ENCODE results near the gene RFC2. TPM values are rescaled to one million over a fixed set of nuclear protein-coding genes. Genes with fewer than 3 reads are reported as not detected.

RFC2 gene
- total and polyA plus RNA-seq, 10 of the 15 experiments (the other 5 are each of a cell fraction or from before 2014, with no cell fraction given), result 25.8 to 145 (median 90.9) TPM

- no peak for TF ChIP-seq MTA3 (IDR thresholded peaks at IDR 0.05; ENCODE audit: borderline replicate concordance, low read length)
- TF ChIP-seq POLR2AphosphoS2 (IDR thresholded peaks at IDR 0.05; ENCODE audit: low read depth, low read length), result no peak
- no peak for TF ChIP-seq RAD21 (IDR thresholded peaks at IDR 0.05; ENCODE audit: insufficient read depth, low read depth, low read length)
- TF ChIP-seq HDAC2 (IDR thresholded peaks at IDR 0.05), result no peak
- TF ChIP-seq TAF1 (IDR thresholded peaks at IDR 0.05; ENCODE audit: borderline replicate concordance, low read depth, low read length), result no peak
- TF ChIP-seq IKZF2 (IDR thresholded peaks at IDR 0.05), result peak; percentile 49 to 61
- TF ChIP-seq BCL11A (IDR thresholded peaks at IDR 0.05; ENCODE audit: low read depth, low read length), result 0 out of 2 replicates have a peak, but pooled peaks have one; percentile 2
- TF ChIP-seq PKNOX1 (IDR thresholded peaks at IDR 0.05), result peak; percentile 72
- 0 out of 2 replicates have a peak, but pooled peaks have one; percentile 28 for TF ChIP-seq ATF7 (IDR thresholded peaks at IDR 0.05; ENCODE audit: low read depth)
- TF ChIP-seq ZNF622 (IDR thresholded peaks at IDR 0.05), result no peak
- peak; percentile 75 for TF ChIP-seq IKZF1 (conservative IDR thresholded peaks at IDR 0.05)
- TF ChIP-seq RAD51 (IDR thresholded peaks at IDR 0.05), result peak; percentile 49; the same call in 1 of the 2 replicates
- TF ChIP-seq EGR1 (IDR thresholded peaks at IDR 0.05; ENCODE audit: borderline replicate concordance in 1 of 2, low read depth in 2 of 2, low read length in 2 of 2), result no peak
- peak; percentile 33; the same call in 1 of the 2 replicates for TF ChIP-seq RELB (IDR thresholded peaks at IDR 0.05; ENCODE audit: low read depth)
- no peak for TF ChIP-seq SMAD5 (IDR thresholded peaks at IDR 0.05; ENCODE audit: low read depth)
- TF ChIP-seq ATF3 (IDR thresholded peaks at IDR 0.05; ENCODE audit: borderline replicate concordance, extremely low read depth, low read depth, low read length), result no peak
- peak; percentile 22; the same call in 1 of the 2 replicates for TF ChIP-seq POLR2AphosphoS5 (IDR thresholded peaks at IDR 0.05; ENCODE audit: low read length)
- TF ChIP-seq E2F4 (IDR thresholded peaks at IDR 0.05; ENCODE audit: low read depth, low read length), result no peak
- peak; percentile 42 for TF ChIP-seq SKIL (IDR thresholded peaks at IDR 0.05; ENCODE audit: low read depth, poor library complexity, severe bottlenecking)
- no peak; the same call in 1 of the 2 replicates for TF ChIP-seq ZNF687 (IDR thresholded peaks at IDR 0.05)
- no peak for TF ChIP-seq RB1 (IDR thresholded peaks at IDR 0.05; ENCODE audit: borderline replicate concordance)
Measured at GRCh38 chr7:74216361-74216761, 37.8 kb downstream of the RFC2 start (continued).
